HPDE6-E6E7 (cell line): ENCODE measurements around the gene PLIN3.
A peak's percentile ranks its signal among the peaks of the same experiment; 100 is the strongest.
"Not testable (repeated sequence)": the region's sequence is repeated elsewhere in the genome, so short reads cannot be mapped to it uniquely, and the experiment has no call there.

Experiments used
- DNase-seq: peaks from one replicate; pipeline ENCODE4 v3.0.0; 2011; ENCODE audit warnings: missing footprints; ENCODE audit errors: extremely low spot score

PLIN3 gene

GRCh38 chr19:4891066-4891465 is 23.6 kb upstream of the PLIN3 start:
- DNase-seq = no peak

GRCh38 chr19:4889034-4889815 is 21.8 kb upstream of the PLIN3 start:
- peak; percentile 89 for DNase-seq

- not testable (repeated sequence) for DNase-seq
Measured at GRCh38 chr19:4887803-4888202, 20.3 kb upstream of the PLIN3 start.

GRCh38 chr19:4884993-4885392 is 17.5 kb upstream of the PLIN3 start:
- DNase-seq = not testable (repeated sequence)

GRCh38 chr19:4882874-4883273 is 15.4 kb upstream of the PLIN3 start:
- not testable (repeated sequence) for DNase-seq

- no peak for DNase-seq
Measured at GRCh38 chr19:4879041-4879440, 11.6 kb upstream of the PLIN3 start.

- DNase-seq = no peak
Measured at GRCh38 chr19:4878491-4878968, 11.1 kb upstream of the PLIN3 start.

GRCh38 chr19:4877753-4878490 is 10.5 kb upstream of the PLIN3 start:
- DNase-seq = no peak

- no peak for DNase-seq
Measured at GRCh38 chr19:4873930-4874329, 6.5 kb upstream of the PLIN3 start.

- DNase-seq = no peak
Measured at GRCh38 chr19:4871711-4872110, 4.2 kb upstream of the PLIN3 start.

GRCh38 chr19:4870025-4870700 is 2.7 kb upstream of the PLIN3 start:
- DNase-seq = peak; percentile 80

- DNase-seq = no peak
Measured at GRCh38 chr19:4868286-4868834, 893 bp upstream of the PLIN3 start.

GRCh38 chr19:4866595-4867424 is 657 bp downstream of the PLIN3 start:
- DNase-seq = no peak

GRCh38 chr19:4861147-4861546 is 6.3 kb downstream of the PLIN3 start:
- no peak for DNase-seq

GRCh38 chr19:4859697-4860096 is 7.8 kb downstream of the PLIN3 start:
- DNase-seq = no peak

GRCh38 chr19:4856468-4856867 is 11.0 kb downstream of the PLIN3 start:
- DNase-seq = not testable (repeated sequence)

- DNase-seq = not testable (repeated sequence)
Measured at GRCh38 chr19:4853506-4853905, 14.0 kb downstream of the PLIN3 start.

- DNase-seq = no peak
Measured at GRCh38 chr19:4852484-4852883, 15.0 kb downstream of the PLIN3 start.

- DNase-seq = no peak
Measured at GRCh38 chr19:4851551-4852290, 15.7 kb downstream of the PLIN3 start.

GRCh38 chr19:4849019-4849418 is 18.4 kb downstream of the PLIN3 start:
- no peak for DNase-seq
